Measurements from ENCODE around the gene USP35.

The USP35 gene

DNA sequence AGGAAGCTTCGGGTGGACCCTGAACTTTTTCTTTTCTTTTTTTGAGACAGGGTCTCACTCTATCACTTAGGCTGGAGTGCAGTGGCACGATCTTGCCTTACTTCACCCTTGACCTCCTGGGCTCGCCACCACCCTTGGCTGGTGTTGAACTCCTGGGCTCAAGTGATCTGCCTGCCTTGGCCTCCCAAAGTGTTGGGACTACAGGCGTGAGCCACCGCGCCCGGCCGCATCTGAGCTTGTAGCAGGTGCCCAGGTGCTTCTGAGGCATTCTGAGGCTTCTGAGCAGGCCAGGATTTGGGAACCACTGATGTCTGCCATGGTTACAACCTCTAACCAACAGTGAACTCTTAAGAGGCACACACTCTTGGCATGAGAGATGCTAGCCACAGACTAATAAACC is 5.1 kb downstream of the USP35 start:
- Histone ChIP-seq H3K4me1 (ENCODE audit: insufficient read depth, low read length) (peaks cover 21% of the 10 kb centered on the region), H3K4me3 (ENCODE audit: low read length) (no peak overlapping the region), H2AFZ (ENCODE audit: low read depth, low read length) (no peak overlapping the region), H3K27me3 (ENCODE audit: insufficient read depth, low read length) (no peaks in the 10 kb centered on the region), H3K9me3 (ENCODE audit: low read length) (no peaks in the 10 kb centered on the region), H3K36me3 (ENCODE audit: insufficient read depth, low read length) (peaks cover 10% of the 10 kb centered on the region)

DNA sequence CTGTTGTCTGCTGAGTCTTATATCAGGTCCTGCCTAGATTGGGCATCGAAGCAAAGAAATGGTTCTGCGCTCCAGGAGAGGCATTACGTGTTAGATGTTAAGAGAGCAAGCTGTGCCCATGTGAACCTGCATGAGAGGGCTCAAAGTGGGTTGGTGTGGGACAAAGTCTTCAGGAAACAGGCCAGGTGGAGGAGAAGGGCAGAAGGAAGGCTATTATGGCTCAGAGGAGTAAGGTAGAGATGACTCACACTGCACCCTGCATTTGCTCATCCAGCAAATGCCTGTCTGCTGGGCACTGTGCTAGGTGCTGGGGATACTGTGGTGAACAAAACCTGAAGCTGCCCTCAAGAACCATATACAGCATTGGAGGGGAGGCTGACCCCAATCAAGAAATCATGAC is 5.8 kb downstream of the USP35 start:
- no peaks in the 10 kb centered on the region for H3K9me3 ChIP-seq (ENCODE audit: low read length)
- no peak overlapping the region for H2AFZ ChIP-seq (ENCODE audit: low read depth, low read length)
- H3K4me3 ChIP-seq (ENCODE audit: low read length): no peak overlapping the region
- H3K36me3 ChIP-seq (ENCODE audit: insufficient read depth, low read length): peaks cover 14% of the 10 kb centered on the region
- no peaks in the 10 kb centered on the region for H3K27me3 ChIP-seq (ENCODE audit: insufficient read depth, low read length)
- peaks cover 17% of the 10 kb centered on the region for H3K4me1 ChIP-seq (ENCODE audit: insufficient read depth, low read length)

- H3K27me3 ChIP-seq (ENCODE audit: insufficient read depth, low read length): no peaks in the 10 kb centered on the region
- H3K36me3 ChIP-seq (ENCODE audit: insufficient read depth, low read length): peaks cover 16% of the 10 kb centered on the region
- H3K4me3 ChIP-seq (ENCODE audit: low read length): no peak overlapping the region
These were observed 7.3 kb downstream of the USP35 start for GRCh38 chr11:78195917-78196560.

GRCh38 chr11:78196661-78197091 is 8.0 kb downstream of the USP35 start:
- H3K36me3 ChIP-seq (ENCODE audit: insufficient read depth, low read length): peaks cover 16% of the 10 kb centered on the region
- no peaks in the 10 kb centered on the region for H3K27me3 ChIP-seq (ENCODE audit: insufficient read depth, low read length)
- H2AFZ ChIP-seq (ENCODE audit: low read depth, low read length): no peak overlapping the region
- H3K9me3 ChIP-seq (ENCODE audit: low read length): no peaks in the 10 kb centered on the region
- H3K4me1 ChIP-seq (ENCODE audit: insufficient read depth, low read length): peaks cover 6% of the 10 kb centered on the region
- H3K4me3 ChIP-seq (ENCODE audit: low read length): no peak overlapping the region

More at GRCh38 chr11:78195917-78196560, 7.3 kb downstream of the USP35 start:
- no peak overlapping the region for H2AFZ ChIP-seq (ENCODE audit: low read depth, low read length)
- peaks cover 6% of the 10 kb centered on the region for H3K4me1 ChIP-seq (ENCODE audit: insufficient read depth, low read length)
- no peaks in the 10 kb centered on the region for H3K9me3 ChIP-seq (ENCODE audit: low read length)

- no peaks in the 10 kb centered on the region for H3K9me3 ChIP-seq (ENCODE audit: low read length)
- no peaks in the 10 kb centered on the region for H3K27me3 ChIP-seq (ENCODE audit: insufficient read depth, low read length)
- H3K36me3 ChIP-seq (ENCODE audit: insufficient read depth, low read length): peaks cover 18% of the 10 kb centered on the region
These were observed 9.1 kb downstream of the USP35 start for GRCh38 chr11:78197816-78198215.

DNA sequence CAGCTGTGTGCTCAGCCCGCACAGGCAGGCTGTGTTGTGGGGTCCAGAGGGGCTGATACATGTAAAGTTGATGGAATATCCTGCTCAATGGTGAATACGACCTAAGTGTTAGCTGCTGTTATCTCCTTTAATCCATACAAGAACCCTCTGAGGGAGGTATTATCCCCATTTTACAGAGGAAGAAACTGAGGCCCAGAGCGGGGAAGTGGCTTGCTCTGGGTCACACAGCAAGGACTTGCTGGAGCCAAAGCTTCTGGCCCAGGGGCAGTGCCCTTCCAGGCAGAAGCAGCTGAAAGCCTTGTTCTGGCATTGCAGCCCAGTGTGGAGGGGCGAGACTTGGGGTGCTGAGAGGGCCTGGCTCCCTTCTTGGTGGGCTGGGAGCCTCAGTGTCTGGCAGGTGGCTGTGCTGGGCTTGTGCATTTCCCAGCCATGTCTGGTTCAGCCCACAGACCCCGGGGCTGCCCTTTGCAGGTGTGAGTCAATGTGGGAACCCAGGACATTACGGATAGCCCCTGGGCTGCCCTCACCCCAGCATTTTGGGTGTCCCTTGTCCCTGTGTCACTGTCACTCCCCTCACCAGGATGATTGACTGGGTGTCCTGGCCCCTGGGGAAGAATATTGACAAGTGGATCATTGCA is 10.4 kb downstream of the USP35 start:
- Histone ChIP-seq H3K27me3 (ENCODE audit: insufficient read depth, low read length) (no peaks in the 10 kb centered on the region), H3K36me3 (ENCODE audit: insufficient read depth, low read length) (peaks cover 18% of the 10 kb centered on the region), H3K4me1 (ENCODE audit: insufficient read depth, low read length) (peaks cover 2% of the 10 kb centered on the region), H2AFZ (ENCODE audit: low read depth, low read length) (no peak overlapping the region), H3K9me3 (ENCODE audit: low read length) (no peaks in the 10 kb centered on the region), H3K4me3 (ENCODE audit: low read length) (no peak overlapping the region)

More at GRCh38 chr11:78197816-78198215, 9.1 kb downstream of the USP35 start:
- H3K4me1 ChIP-seq (ENCODE audit: insufficient read depth, low read length): peaks cover 2% of the 10 kb centered on the region
- H3K4me3 ChIP-seq (ENCODE audit: low read length): no peak overlapping the region
- H2AFZ ChIP-seq (ENCODE audit: low read depth, low read length): no peak overlapping the region

DNA sequence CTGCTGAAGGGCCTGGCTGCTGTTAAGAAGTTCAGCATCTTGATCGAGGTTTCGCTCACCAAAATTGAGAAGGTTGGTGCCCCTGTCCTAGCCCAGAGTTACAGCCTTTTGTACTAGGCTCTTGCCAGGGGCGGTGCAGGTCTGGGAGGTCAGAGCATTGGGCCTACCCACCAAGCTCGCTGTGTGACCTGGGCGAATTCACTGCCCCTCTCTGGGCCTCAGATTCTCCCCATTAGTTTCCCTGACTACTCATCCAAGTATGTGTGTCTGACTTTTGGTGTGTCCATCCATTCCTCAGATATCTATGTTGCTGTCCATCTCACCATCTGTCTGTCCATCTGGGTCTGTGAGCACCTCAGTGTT is 10.9 kb downstream of the USP35 start:
- Histone ChIP-seq H3K36me3 (ENCODE audit: insufficient read depth, low read length) (peaks cover 18% of the 10 kb centered on the region), H3K4me1 (ENCODE audit: insufficient read depth, low read length) (peaks cover 2% of the 10 kb centered on the region), H2AFZ (ENCODE audit: low read depth, low read length) (no peak overlapping the region), H3K27me3 (ENCODE audit: insufficient read depth, low read length) (no peaks in the 10 kb centered on the region), H3K9me3 (ENCODE audit: low read length) (no peaks in the 10 kb centered on the region), H3K4me3 (ENCODE audit: low read length) (no peak overlapping the region)

GRCh38 chr11:78200061-78200460 is 11.3 kb downstream of the USP35 start:
- H3K27me3 ChIP-seq (ENCODE audit: insufficient read depth, low read length): no peaks in the 10 kb centered on the region
- H3K36me3 ChIP-seq (ENCODE audit: insufficient read depth, low read length): peaks cover 21% of the 10 kb centered on the region
- no peak overlapping the region for H3K4me3 ChIP-seq (ENCODE audit: low read length)
- peaks cover 2% of the 10 kb centered on the region for H3K4me1 ChIP-seq (ENCODE audit: insufficient read depth, low read length)
- H2AFZ ChIP-seq (ENCODE audit: low read depth, low read length): no peak overlapping the region
- H3K9me3 ChIP-seq (ENCODE audit: low read length): no peaks in the 10 kb centered on the region

DNA sequence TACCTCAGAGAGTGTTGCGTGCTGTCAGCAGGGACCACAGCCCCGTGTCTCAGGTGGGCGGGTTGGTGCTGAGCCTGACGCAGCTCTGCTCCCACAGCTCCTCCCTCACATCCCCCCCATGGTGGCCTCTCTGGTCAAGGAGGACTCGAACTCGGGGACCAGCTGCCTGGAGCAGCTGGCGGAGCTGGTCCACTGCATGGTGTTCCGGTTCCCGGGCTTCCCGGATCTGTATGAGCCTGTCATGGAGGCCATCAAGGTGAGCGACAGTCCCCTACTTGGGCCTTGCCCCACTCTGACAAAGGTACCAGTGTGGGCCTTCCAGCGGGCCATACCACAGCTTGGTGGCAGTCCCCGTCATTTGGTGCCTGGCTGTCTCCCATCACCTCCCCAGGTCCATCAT is 11.8 kb downstream of the USP35 start:
- Histone ChIP-seq H3K36me3 (ENCODE audit: insufficient read depth, low read length) (peaks cover 23% of the 10 kb centered on the region), H3K4me1 (ENCODE audit: insufficient read depth, low read length) (no peaks in the 10 kb centered on the region)

GRCh38 chr11:78201096-78201818 is 12.5 kb downstream of the USP35 start:
- H3K4me1 ChIP-seq (ENCODE audit: insufficient read depth, low read length): no peaks in the 10 kb centered on the region
- H3K36me3 ChIP-seq (ENCODE audit: insufficient read depth, low read length): peaks cover 23% of the 10 kb centered on the region
- no peaks in the 10 kb centered on the region for H3K9me3 ChIP-seq (ENCODE audit: low read length)
- no peak overlapping the region for H2AFZ ChIP-seq (ENCODE audit: low read depth, low read length)
- H3K27me3 ChIP-seq (ENCODE audit: insufficient read depth, low read length): no peaks in the 10 kb centered on the region
- H3K4me3 ChIP-seq (ENCODE audit: low read length): no peak overlapping the region

More for the DNA sequence above, 11.8 kb downstream of the USP35 start:
- Histone ChIP-seq H3K27me3 (ENCODE audit: insufficient read depth, low read length) (no peaks in the 10 kb centered on the region), H3K9me3 (ENCODE audit: low read length) (no peaks in the 10 kb centered on the region), H2AFZ (ENCODE audit: low read depth, low read length) (no peak overlapping the region), H3K4me3 (ENCODE audit: low read length) (no peak overlapping the region)

- Histone ChIP-seq H3K36me3 (ENCODE audit: insufficient read depth, low read length) (peaks cover 24% of the 10 kb centered on the region), H3K9me3 (ENCODE audit: low read length) (no peaks in the 10 kb centered on the region), H3K27me3 (ENCODE audit: insufficient read depth, low read length) (no peaks in the 10 kb centered on the region), H3K4me3 (ENCODE audit: low read length) (no peak overlapping the region), H3K4me1 (ENCODE audit: insufficient read depth, low read length) (no peaks in the 10 kb centered on the region), H2AFZ (ENCODE audit: low read depth, low read length) (no peak overlapping the region)
These were observed 14.0 kb downstream of the USP35 start for GRCh38 chr11:78202733-78203167.

DNA sequence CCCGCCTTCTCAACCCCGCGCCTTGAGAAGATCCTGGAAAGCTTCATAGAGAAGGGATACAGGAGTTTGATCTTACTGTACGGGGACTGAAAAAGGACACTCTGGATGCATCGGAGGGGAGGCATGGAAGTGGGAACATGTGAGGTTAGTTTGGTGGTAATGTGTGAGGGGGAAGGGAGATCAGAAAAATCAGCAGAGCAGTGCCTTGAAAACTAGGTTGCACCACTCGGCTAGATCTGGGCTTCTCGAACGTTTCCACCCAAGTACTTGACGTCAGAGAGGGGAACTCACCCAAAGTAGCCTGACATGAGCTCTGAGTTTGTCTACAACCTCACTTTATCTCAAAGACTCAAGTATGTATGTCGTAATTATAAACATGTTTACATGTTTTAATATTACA is 14.5 kb downstream of the USP35 start:
- no peaks in the 10 kb centered on the region for H3K27me3 ChIP-seq (ENCODE audit: insufficient read depth, low read length)
- H3K4me1 ChIP-seq (ENCODE audit: insufficient read depth, low read length): no peaks in the 10 kb centered on the region
- no peak overlapping the region for H2AFZ ChIP-seq (ENCODE audit: low read depth, low read length)
- peaks cover 24% of the 10 kb centered on the region for H3K36me3 ChIP-seq (ENCODE audit: insufficient read depth, low read length)
- no peak overlapping the region for H3K4me3 ChIP-seq (ENCODE audit: low read length)
- no peaks in the 10 kb centered on the region for H3K9me3 ChIP-seq (ENCODE audit: low read length)

DNA sequence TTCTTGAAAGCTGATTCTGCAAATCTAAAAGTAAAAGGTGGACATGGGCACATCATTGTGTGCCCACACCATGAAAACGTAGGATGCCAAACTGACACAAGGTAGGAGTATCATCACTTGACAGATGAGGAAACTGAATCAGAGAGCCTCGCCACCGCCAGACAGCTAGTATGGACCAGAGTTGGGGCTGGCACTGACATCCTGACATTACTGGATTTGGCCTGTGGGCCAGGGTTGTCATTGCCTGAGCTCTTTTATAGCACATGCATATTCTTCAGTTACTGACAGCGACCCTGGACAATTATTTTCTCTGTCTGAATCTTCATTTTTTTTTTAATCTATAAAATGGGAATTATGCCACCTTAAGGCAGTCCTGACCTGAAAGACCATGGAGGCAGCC is 16.5 kb downstream of the USP35 start:
- no peaks in the 10 kb centered on the region for H3K4me1 ChIP-seq (ENCODE audit: insufficient read depth, low read length)
- H2AFZ ChIP-seq (ENCODE audit: low read depth, low read length): no peak overlapping the region
- no peak overlapping the region for H3K4me3 ChIP-seq (ENCODE audit: low read length)
- no peaks in the 10 kb centered on the region for H3K27me3 ChIP-seq (ENCODE audit: insufficient read depth, low read length)
- peaks cover 36% of the 10 kb centered on the region for H3K36me3 ChIP-seq (ENCODE audit: insufficient read depth, low read length)
- H3K9me3 ChIP-seq (ENCODE audit: low read length): no peaks in the 10 kb centered on the region

Measured in neuron (in vitro differentiated cells).